ENCODE data around the gene PRKAR2A. TPM values are rescaled to one million over a fixed set of nuclear protein-coding genes. Genes with fewer than 3 reads are reported as not detected.
"Not testable (repeated sequence)": the region's sequence is repeated elsewhere in the genome, so short reads cannot be mapped to it uniquely, and the experiment has no call there.

PRKAR2A gene
- total and polyA plus RNA-seq, 2 experiments from 2014 or later: 15.7 to 172 TPM

DNA sequence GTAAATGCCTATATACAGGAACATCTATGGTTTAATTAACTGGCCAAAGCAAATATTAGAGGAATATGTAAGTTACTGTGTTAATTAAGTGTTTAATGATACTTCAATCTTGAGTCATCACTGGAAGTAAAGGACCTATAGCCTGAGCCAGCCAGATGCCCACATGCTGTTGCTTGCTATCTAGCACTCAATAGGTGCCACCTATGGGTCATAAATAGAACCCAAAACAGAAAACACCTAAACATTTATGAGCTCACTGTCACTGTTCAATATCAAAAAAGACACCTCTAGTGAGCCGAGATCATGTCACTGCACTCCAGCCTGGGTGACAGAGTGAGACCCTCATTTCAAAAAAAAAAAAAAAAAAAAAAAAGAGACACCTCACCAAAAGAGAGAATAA, 82.3 kb downstream of the PRKAR2A start:
- Histone ChIP-seq H3K27ac (no peak overlapping the region), H3K4me3 (no peak overlapping the region), H3K9me3 (ENCODE audit: low read depth) (no peaks in the 10 kb centered on the region), H3K36me3 (peaks cover 9% of the 10 kb centered on the region), H3K4me1 (ENCODE audit: low read depth) (no peaks in the 10 kb centered on the region), H3K27me3 (no peaks in the 10 kb centered on the region)
- peak in 1 of 2 donors; percentile 26 for DNase-seq (ENCODE audit: low read depth in 1 of 2, low spot score in 1 of 2)
- TF ChIP-seq, protein P1, sequence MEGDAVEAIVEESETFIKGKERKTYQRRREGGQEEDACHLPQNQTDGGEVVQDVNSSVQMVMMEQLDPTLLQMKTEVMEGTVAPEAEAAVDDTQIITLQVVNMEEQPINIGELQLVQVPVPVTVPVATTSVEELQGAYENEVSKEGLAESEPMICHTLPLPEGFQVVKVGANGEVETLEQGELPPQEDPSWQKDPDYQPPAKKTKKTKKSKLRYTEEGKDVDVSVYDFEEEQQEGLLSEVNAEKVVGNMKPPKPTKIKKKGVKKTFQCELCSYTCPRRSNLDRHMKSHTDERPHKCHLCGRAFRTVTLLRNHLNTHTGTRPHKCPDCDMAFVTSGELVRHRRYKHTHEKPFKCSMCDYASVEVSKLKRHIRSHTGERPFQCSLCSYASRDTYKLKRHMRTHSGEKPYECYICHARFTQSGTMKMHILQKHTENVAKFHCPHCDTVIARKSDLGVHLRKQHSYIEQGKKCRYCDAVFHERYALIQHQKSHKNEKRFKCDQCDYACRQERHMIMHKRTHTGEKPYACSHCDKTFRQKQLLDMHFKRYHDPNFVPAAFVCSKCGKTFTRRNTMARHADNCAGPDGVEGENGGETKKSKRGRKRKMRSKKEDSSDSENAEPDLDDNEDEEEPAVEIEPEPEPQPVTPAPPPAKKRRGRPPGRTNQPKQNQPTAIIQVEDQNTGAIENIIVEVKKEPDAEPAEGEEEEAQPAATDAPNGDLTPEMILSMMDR (IDR thresholded peaks at IDR 0.05; ENCODE audit: low read depth, low read length): peak; percentile 24

DNA sequence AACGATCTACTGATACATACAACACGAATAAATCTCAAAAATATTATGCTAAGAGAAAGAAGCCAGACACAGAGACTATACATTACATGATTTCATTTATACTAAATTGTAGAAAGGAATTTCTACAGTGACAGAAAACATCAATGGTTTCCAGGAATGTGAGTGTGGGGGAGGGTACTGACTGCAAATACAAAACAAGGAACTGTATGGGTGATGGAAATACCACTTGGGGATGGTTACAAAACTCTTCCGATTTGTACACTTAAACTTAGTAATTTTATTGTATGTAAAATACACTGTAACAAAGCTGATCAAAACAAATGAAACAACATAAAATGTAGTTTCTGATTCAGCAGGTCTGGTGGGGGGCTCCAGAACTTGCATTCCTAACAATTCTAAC, 84.9 kb downstream of the PRKAR2A start:
- no peaks in the 10 kb centered on the region for H3K9me3 ChIP-seq (ENCODE audit: low read depth)
- H3K36me3 ChIP-seq: peaks cover 9% of the 10 kb centered on the region
- H3K27ac ChIP-seq: no peak overlapping the region
- no peaks in the 10 kb centered on the region for H3K4me1 ChIP-seq (ENCODE audit: low read depth)
- TF ChIP-seq, protein P1 (IDR thresholded peaks at IDR 0.05; ENCODE audit: low read depth, low read length): no peak
- no peak overlapping the region for H3K4me3 ChIP-seq
- peak in 1 of 2 donors; percentile 21 for DNase-seq (ENCODE audit: low read depth in 1 of 2, low spot score in 1 of 2)
- no peaks in the 10 kb centered on the region for H3K27me3 ChIP-seq

DNA sequence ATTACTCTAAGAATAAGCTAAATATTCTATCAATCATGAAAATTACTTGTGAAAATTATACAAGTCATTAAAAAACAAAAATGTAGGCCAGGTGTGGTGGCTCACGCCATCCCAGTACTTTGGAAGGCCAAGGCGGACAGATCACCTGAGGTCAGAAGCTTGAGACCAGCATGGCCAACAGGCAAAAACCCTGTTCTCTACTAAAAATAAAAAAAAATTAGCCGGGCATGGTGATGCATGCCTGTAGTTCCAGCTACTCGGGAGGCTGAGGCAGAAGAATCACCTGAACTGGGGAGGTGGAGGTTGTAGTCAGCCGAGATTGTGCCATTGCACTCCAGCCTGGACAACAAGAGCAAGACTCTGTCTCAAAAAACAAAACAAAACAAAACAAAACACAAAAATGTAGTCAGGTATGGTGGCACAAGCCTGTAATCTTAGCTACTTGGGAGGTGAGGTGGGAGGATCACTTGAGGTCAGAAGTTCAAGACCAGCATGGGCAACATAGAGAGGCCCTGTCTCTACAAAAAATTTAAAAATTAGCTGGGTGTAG, 87.6 kb downstream of the PRKAR2A start:
- peaks cover 12% of the 10 kb centered on the region for H3K36me3 ChIP-seq
- H3K4me1 ChIP-seq (ENCODE audit: low read depth); H3K27me3 ChIP-seq; H3K9me3 ChIP-seq (ENCODE audit: low read depth); H3K27ac ChIP-seq; H3K4me3 ChIP-seq; DNase-seq (ENCODE audit: low read depth in 1 of 2, low spot score in 1 of 2): not testable (repeated sequence)

DNA sequence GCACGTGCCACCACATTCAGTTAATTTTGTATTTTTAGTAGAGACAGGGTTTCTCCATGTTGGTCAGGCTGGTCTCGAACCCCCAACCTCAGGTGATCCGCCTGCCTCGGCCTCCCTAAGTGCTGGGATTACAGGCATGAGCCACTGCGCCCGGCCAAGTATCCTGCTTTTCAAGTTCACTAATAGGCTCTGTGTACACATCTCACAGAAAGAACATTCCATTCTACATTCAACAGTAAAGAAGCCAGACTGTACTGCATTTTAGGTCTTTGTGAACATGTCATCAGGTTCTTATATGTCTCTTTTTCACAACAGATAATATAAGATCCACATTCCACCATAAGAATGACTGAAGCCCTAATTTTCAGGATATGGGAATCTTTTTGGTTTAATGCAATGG, 88.1 kb downstream of the PRKAR2A start:
- H3K36me3 ChIP-seq; H3K4me1 ChIP-seq (ENCODE audit: low read depth); H3K9me3 ChIP-seq (ENCODE audit: low read depth); H3K27ac ChIP-seq; H3K4me3 ChIP-seq; H3K27me3 ChIP-seq; DNase-seq (ENCODE audit: low read depth in 1 of 2, low spot score in 1 of 2): not testable (repeated sequence)

DNA sequence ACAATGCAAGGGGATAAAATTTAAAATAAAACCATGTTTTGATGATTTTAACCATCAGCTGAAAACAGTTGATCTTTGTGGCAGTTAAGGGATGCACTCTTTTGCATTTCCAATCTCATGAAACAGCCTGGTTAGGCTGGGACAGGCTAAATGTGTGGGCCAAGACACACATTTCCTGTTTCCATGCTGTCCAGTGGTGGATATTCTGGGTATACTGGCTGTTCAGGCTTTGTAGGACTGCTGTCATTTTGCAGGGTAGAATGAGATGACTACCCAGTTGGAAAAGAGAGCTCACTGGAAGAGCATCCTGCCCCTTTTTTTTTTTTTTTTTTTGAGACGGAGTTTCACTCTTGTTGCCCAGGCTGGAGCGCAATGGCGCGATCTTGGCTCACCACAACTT, 88.6 kb downstream of the PRKAR2A start:
- H3K27ac ChIP-seq: no peak overlapping the region
- no peaks in the 10 kb centered on the region for H3K4me1 ChIP-seq (ENCODE audit: low read depth)
- H3K36me3 ChIP-seq: peaks cover 4% of the 10 kb centered on the region
- H3K9me3 ChIP-seq (ENCODE audit: low read depth): no peaks in the 10 kb centered on the region
- H3K27me3 ChIP-seq: no peaks in the 10 kb centered on the region
- H3K4me3 ChIP-seq: no peak overlapping the region
- DNase-seq (ENCODE audit: low read depth in 1 of 2, low spot score in 1 of 2): no peak
- TF ChIP-seq, protein P1 (IDR thresholded peaks at IDR 0.05; ENCODE audit: low read depth, low read length): no peak

DNA sequence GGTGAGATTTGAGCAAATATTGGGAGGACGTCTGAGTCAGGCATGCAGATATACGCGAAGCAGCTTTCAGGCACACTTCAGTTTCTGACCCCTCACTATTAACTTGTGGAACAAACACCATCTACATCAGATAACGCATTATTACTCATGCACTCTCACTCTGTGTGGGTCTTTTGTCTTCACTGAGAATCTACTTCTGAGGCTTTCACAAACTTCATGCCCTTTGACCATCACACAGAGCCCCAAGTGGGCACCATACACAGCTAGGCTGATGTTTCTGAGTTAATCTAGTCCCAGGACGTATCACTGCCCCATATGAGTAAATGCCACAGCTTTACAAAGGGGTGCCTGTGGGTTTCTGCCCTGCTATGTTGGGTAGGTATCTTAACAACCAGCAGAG, 91.0 kb downstream of the PRKAR2A start:
- Histone ChIP-seq H3K4me3 (no peak overlapping the region), H3K27ac (no peak overlapping the region), H3K36me3 (peaks cover 5% of the 10 kb centered on the region), H3K4me1 (ENCODE audit: low read depth) (no peaks in the 10 kb centered on the region), H3K27me3 (no peaks in the 10 kb centered on the region), H3K9me3 (ENCODE audit: low read depth) (no peaks in the 10 kb centered on the region)
- TF ChIP-seq, protein P1 (IDR thresholded peaks at IDR 0.05; ENCODE audit: low read depth, low read length): no peak
- DNase-seq (ENCODE audit: low read depth in 1 of 2, low spot score in 1 of 2): peak in 1 of 2 donors; percentile 32

DNA sequence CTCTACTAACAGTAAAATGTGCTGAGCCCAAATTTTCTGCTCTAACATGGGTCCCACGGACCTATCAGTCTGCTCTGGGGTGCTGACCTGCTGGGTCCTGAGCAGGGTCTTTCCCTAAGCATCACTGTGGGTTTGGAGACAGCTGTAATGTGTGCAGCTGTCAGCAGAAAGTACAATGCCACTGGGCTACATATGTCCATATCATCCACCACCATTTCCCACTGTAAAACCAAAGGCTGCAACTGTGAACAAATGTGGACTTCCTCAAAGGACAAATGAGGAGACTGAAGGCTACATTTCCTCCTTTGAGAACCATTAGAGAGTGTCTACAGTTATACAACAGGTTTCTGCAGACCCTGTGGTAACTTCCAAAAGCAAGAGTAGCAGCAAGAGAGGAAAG, 96.8 kb downstream of the PRKAR2A start:
- Histone ChIP-seq H3K4me3 (no peak overlapping the region), H3K27me3 (no peaks in the 10 kb centered on the region), H3K4me1 (ENCODE audit: low read depth) (no peaks in the 10 kb centered on the region), H3K27ac (no peak overlapping the region), H3K9me3 (ENCODE audit: low read depth) (no peaks in the 10 kb centered on the region), H3K36me3 (peaks cover 9% of the 10 kb centered on the region)
- no peak for DNase-seq (ENCODE audit: low read depth in 1 of 2, low spot score in 1 of 2)
- TF ChIP-seq, protein P1 (IDR thresholded peaks at IDR 0.05; ENCODE audit: low read depth, low read length): no peak
